ENCODE data around the gene CRTAP.

GRCh38 chr3:33077976-33078375, 35.8 kb upstream of the CRTAP start:
- TF ChIP-seq POLR2A (IDR thresholded peaks at IDR 0.05) (no peak), POLR2AphosphoS5 (IDR thresholded peaks at IDR 0.05) (no peak)
- TF ChIP-seq, protein P1, sequence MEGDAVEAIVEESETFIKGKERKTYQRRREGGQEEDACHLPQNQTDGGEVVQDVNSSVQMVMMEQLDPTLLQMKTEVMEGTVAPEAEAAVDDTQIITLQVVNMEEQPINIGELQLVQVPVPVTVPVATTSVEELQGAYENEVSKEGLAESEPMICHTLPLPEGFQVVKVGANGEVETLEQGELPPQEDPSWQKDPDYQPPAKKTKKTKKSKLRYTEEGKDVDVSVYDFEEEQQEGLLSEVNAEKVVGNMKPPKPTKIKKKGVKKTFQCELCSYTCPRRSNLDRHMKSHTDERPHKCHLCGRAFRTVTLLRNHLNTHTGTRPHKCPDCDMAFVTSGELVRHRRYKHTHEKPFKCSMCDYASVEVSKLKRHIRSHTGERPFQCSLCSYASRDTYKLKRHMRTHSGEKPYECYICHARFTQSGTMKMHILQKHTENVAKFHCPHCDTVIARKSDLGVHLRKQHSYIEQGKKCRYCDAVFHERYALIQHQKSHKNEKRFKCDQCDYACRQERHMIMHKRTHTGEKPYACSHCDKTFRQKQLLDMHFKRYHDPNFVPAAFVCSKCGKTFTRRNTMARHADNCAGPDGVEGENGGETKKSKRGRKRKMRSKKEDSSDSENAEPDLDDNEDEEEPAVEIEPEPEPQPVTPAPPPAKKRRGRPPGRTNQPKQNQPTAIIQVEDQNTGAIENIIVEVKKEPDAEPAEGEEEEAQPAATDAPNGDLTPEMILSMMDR (IDR thresholded peaks at IDR 0.05), result no peak
